GM10248 (cell line): Measurements from ENCODE around the gene MICALL1.

Source experiments
- CTCF ChIA-PET: fragments of 300-600 bp; sonication (Branson Sonifier 250); formaldehyde crosslinking; extraction: SDS; loops from one replicate; lab custom pipeline; 2021; ENCODE audit warnings: antibody characterized with exemption; lab: Yijun Ruan, JAX
- POLR2A ChIA-PET: fragments of 350-650 bp; sonication (Branson Sonifier 250); formaldehyde crosslinking; extraction: SDS; loops from one replicate; lab custom pipeline; 2020; ENCODE audit warnings: antibody characterized with exemption; lab: Yijun Ruan, JAX
- DNase-seq: peaks from one replicate; pipeline ENCODE4 v3.0.0; 2012; ENCODE audit errors: extremely low spot score
- TF ChIP-seq, protein P1 (sequence below): IDR thresholded peaks from 2 replicates; pipeline ENCODE4 v1.5.1; 2012; ENCODE audit warnings: mild to moderate bottlenecking, low read depth; ENCODE audit errors: extremely low read depth, missing control alignments, control extremely low read depth

Gene MICALL1

DNA sequence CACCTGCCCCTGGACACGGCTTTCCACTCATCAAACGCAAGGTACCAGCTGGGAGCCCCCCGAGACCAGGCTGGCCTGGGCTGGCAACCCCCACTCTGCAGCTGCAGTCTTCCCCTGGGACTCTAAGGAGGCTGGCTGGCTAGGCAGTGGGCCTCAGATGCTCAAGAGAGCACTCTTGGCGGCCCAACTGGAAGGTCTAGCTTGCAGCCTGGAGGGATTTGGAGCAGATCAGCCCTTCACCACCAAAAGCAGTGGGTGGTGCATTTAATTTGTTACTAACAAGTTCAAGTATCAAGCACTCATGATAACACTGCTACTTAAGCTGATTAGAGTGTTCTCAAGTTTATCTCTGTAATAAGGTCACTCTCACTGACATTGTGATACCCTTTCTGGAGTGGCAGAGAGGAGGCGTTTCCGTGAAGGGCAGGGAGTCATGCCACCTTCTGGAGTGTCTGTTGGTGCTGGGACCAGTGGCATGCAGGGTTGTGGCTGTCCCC is 25.8 kb downstream of the MICALL1 start:
- no peak for DNase-seq
- TF ChIP-seq, protein P1, sequence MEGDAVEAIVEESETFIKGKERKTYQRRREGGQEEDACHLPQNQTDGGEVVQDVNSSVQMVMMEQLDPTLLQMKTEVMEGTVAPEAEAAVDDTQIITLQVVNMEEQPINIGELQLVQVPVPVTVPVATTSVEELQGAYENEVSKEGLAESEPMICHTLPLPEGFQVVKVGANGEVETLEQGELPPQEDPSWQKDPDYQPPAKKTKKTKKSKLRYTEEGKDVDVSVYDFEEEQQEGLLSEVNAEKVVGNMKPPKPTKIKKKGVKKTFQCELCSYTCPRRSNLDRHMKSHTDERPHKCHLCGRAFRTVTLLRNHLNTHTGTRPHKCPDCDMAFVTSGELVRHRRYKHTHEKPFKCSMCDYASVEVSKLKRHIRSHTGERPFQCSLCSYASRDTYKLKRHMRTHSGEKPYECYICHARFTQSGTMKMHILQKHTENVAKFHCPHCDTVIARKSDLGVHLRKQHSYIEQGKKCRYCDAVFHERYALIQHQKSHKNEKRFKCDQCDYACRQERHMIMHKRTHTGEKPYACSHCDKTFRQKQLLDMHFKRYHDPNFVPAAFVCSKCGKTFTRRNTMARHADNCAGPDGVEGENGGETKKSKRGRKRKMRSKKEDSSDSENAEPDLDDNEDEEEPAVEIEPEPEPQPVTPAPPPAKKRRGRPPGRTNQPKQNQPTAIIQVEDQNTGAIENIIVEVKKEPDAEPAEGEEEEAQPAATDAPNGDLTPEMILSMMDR, result no peak
- CTCF ChIA-PET, result interaction anchor here (1.0 to 5.0 kb wide), 10 partner anchors 16 to 299 kb away, joined by 3 to 36 read pairs (median 4); partner anchors contain the start of gene ANKRD54
- POLR2A ChIA-PET, result no interaction called here

DNA sequence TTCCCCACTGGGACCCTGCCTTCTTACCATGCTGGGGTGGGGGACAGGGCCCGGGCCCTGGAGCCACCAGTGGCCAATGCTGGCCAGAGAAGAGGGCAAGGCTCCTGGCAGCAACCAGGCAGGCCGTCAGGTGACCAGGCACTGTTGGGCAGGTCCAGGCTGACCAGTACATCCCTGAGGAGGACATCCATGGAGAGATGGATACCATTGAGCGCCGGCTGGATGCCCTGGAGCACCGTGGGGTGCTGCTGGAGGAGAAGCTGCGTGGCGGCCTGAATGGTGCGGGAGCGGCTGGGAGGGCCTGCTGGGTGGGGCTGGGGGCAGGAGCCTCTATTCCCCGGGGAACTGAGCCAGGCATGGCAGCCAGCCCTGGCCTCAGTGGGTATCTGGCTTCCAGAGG is 26.3 kb downstream of the MICALL1 start:
- TF ChIP-seq, protein P1, result no peak
- no peak for DNase-seq
- ChIA-PET CTCF (interaction anchor here (0.9 to 5.0 kb wide), 11 partner anchors 13 to 340 kb away, joined by 3 to 36 read pairs (median 5); partner anchors contain the start of gene MICALL1), POLR2A (no interaction called here)

DNA sequence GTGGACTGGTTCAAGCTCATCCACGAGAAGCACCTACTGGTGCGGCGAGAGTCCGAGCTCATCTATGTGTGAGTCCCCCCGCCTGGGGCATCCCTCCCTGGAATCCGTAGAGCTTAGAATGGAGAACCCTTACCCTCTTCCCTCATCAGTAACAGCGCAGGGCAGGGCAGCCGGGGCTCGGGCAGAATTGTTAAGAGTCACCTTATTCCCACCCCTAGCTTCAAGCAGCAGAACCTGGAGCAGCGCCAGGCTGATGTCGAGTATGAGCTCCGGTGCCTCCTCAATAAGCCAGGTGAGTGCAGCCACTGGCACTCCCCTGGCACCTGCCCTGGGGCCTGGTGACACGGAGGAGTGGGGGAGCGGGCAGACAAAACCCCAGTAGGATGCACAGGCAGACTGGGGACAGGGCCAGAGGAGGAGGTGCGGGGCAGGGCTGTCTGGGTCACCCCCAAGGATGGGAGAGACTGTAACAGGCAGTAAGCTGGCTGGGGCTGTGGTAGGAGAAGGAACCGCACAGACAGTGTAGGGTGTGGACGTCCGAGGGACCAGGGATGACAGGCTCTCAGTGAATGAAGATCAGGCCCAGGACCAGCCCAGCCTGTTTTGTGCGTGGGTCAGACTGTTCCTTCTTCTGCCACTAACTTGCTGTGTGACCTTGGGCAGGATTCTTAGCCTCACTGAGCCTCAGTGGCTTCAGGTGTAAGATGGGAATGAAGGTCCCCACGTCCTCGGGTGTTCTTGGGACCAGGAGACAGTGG is 26.9 kb downstream of the MICALL1 start:
- POLR2A ChIA-PET, result no interaction called here
- DNase-seq, result no peak
- CTCF ChIA-PET, result interaction anchor here (0.8 to 5.0 kb wide), 13 partner anchors 10 to 341 kb away, joined by 3 to 36 read pairs (median 5); partner anchors contain the start of gene MICALL1
- TF ChIP-seq, protein P1, result no peak

DNA sequence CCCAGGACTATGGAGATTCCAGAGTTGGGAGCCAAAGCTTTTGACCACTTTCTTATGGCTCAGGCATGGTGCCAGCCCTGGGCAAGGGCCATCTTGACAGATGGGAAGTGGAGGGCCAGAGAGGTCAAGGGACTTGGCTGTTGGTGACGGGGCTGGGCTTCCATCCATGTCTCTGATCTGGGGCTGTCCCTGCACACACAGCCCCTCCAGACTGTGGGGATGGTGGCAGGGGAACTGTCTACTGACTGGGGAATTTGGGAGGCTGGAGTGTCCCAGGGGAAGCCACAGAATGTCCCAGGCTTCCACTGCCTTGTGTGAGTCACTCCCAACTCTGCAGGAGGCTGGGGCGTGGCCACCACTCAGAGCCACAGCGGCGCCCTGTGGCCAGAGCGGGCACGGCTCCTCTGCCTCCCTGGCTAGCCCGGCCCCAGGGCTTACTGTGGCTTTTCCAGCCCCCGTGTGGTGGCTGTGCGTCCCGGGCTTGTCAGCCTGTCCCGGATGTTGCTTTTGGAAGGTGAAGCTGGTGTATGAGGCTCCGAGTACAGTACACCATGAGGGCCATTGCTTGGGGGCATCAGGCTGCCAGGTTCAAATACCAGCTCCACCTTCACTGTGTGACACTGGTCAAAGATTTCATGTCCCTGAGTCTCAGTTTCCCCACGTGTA is 27.7 kb downstream of the MICALL1 start:
- ChIA-PET POLR2A (no interaction called here), CTCF (interaction anchor here (0.7 to 2.8 kb wide), 26 partner anchors 10 to 341 kb away, joined by 3 to 14 read pairs (median 4); partner anchors contain the start of genes ANKRD54, C22orf23, MICALL1 and POLR2F)
- DNase-seq, result peak; percentile 92
- TF ChIP-seq, protein P1, result peak; percentile 98

DNA sequence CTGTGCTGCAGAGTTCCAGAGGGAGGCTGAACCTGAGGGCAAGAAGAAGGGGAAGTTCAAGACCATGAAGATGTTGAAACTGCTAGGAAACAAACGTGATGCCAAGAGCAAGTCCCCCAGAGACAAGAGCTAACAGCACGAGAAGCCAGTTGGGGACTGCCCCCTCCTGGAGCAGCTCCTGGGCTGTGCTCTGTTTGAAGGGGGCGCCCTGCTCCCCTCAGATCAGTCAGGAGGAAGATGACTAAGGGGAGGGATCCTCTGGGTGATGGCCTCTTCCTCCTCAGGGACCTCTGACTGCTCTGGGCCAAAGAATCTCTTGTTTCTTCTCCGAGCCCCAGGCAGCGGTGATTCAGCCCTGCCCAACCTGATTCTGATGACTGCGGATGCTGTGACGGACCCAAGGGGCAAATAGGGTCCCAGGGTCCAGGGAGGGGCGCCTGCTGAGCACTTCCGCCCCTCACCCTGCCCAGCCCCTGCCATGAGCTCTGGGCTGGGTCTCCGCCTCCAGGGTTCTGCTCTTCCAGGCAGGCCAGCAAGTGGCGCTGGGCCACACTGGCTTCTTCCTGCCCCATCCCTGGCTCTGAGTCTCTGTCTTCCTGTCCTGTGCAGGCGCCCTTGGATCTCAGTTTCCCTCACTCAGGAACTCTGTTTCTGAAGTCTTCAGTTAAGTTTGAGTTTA is 34.7 kb downstream of the MICALL1 start:
- POLR2A ChIA-PET, result interaction anchor here (0.6 kb wide), 1 partner anchor 77 kb away, joined by 3 read pairs; no protein-coding TSS in a partner anchor
- CTCF ChIA-PET, result interaction anchor here (1.1 to 3.4 kb wide), 2 partner anchors 8 to 25 kb away, joined by 3 to 10 read pairs; no protein-coding TSS in a partner anchor
- TF ChIP-seq, protein P1, result no peak
- DNase-seq, result no peak
